ENCODE data around the gene LAMA3. TPM values are rescaled to one million over a fixed set of nuclear protein-coding genes. Genes with fewer than 3 reads are reported as not detected.

The LAMA3 gene
- total and polyA plus RNA-seq, 2 of the 13 experiments (the other 11 are each of a cell fraction or from before 2014, with no cell fraction given) = 0.45 to 2.2 TPM

- ChIA-PET CTCF (ENCODE audit: low intra/inter-chr PET ratio, low total read pairs) (interaction anchor here (1.2 kb wide), 1 partner anchor 68 kb away, joined by 3 read pairs; no protein-coding TSS in a partner anchor), POLR2A (no interaction called here)
- in situ Hi-C loops (cut with HindIII; ENCODE audit: extremely low pct_ligation_motif_present, low pct_unique_long_range_greater_than_20kb) (no loop called here), intact Hi-C loops (cut with micrococcal nuclease; ENCODE audit: unreplicated experiment) (no loop called here)
- Histone ChIP-seq H3K79me2 (ENCODE audit: insufficient read depth, low read length) (no peaks in the 10 kb centered on the region), H3K36me3 (replicated peaks in 1 of 2; ENCODE audit: control insufficient read depth in 1 of 2, insufficient read depth in 2 of 2, low read length in 2 of 2) (no peaks in the 10 kb centered on the region), H3K9ac (ENCODE audit: insufficient read depth, low read depth, low read length) (no peak overlapping the region), H2AFZ (ENCODE audit: low read length) (no peak overlapping the region), H3K9me3 (ENCODE audit: low read length) (no peaks in the 10 kb centered on the region), H4K20me1 (ENCODE audit: insufficient read depth, low read length) (no peaks in the 10 kb centered on the region), H3K4me3 (replicated peaks in 1 of 3; ENCODE audit: insufficient read depth in 1 of 3, low read depth in 2 of 3, low read length in 3 of 3) (peak overlapping the region; percentile 28 to 64 (median 42)), H3K27ac (ENCODE audit: extremely low read length, insufficient read depth, low read length) (no peak overlapping the region), H3K27me3 (ENCODE audit: control insufficient read depth in 1 of 2, insufficient read depth in 2 of 2, low read length in 2 of 2) (peaks cover 5 to 22% of the 10 kb centered on the region in 2 experiments; a peak in 4 of 5 replicates), H3K4me1 (ENCODE audit: insufficient read depth, low read length) (peaks cover 7% of the 10 kb centered on the region), H3K4me2 (ENCODE audit: low read depth, low read length) (peak overlapping the region; percentile 65)
- no peak for DNase-seq (ENCODE audit: low spot score)
- no TSS peak for BruUV-seq (replicated peaks)
- TF ChIP-seq ZNF605 (CRISPR knock-in tag; IDR thresholded peaks at IDR 0.05) = no peak
- TF ChIP-seq ZNF687 (CRISPR knock-in tag; IDR thresholded peaks at IDR 0.05) = peak; percentile 32; the same call in 1 of the 2 replicates
- no peak for TF ChIP-seq ZNF724P (CRISPR knock-in tag; IDR thresholded peaks at IDR 0.05; ENCODE audit: borderline replicate concordance)
- no peak for FAIRE-seq
- WGBS (ENCODE audit: low lambda C conversion rate) = 50% methylated on average over 53 of the region's 85 CpGs
- ATAC-seq = peak; percentile 85
Observed at GRCh38 chr18:23689616-23690504, 607 bp downstream of the LAMA3 start.
